PFSK-1 (cell line): Measurements from ENCODE around the gene NABP2.

Experiments
- POLR2AphosphoS5 ChIP-seq: IDR thresholded peaks from 2 replicates; pipeline ENCODE4 v1.6.1; 2012; ENCODE audit warnings: low read depth, mild to moderate bottlenecking, control low read depth, low read length, moderate library complexity
- REST ChIP-seq, 2 experiments: IDR thresholded peaks; 2 replicates each; pipeline versions ENCODE4 v1.6.1 to v1.8.0; 2011 to 2012; ENCODE audit warnings: low read depth in 2 of 2, low read length in 2 of 2, control low read depth in 1 of 2, inconsistent platforms in 1 of 2, mild to moderate bottlenecking in 1 of 2, moderate library complexity in 1 of 2; ENCODE audit not compliant: insufficient read depth in 1 of 2
- TAF1 ChIP-seq: IDR thresholded peaks from 2 replicates; pipeline ENCODE4 v1.6.1; 2012; ENCODE audit warnings: low read length, control low read depth, borderline replicate concordance; ENCODE audit not compliant: insufficient read depth

GRCh38 chr12:56197921-56198635 is 26.1 kb upstream of the NABP2 start:
- TF ChIP-seq REST (IDR thresholded peaks at IDR 0.05; ENCODE audit: insufficient read depth in 1 of 2, low read depth in 2 of 2, low read length in 2 of 2) (no peak), TAF1 (no peak), POLR2AphosphoS5 (no peak)
